A549 (cell line): ENCODE results near the gene ID3.
A peak's percentile ranks its signal among the peaks of the same experiment; 100 is the strongest.

Experiments
- BCL3 ChIP-seq: fragments of >200 bp; sonication (Bioruptor Twin); formaldehyde crosslinking; IDR thresholded peaks from 3 replicates; pipeline ENCODE4 v1.6.1; 2016
- CEBPB ChIP-seq, 2 experiments: fragments of >200 bp in 1 of 2; sonication (Bioruptor Twin) in 1 of 2; formaldehyde crosslinking in 1 of 2; IDR thresholded peaks; 2 replicates each; pipeline ENCODE4 v1.6.1; 2012 to 2016
- CTCF ChIP-seq: fragments of >200 bp; sonication (Bioruptor Twin); formaldehyde crosslinking; IDR thresholded peaks from 3 replicates; pipeline ENCODE4 v1.5.1; 2016
- EP300 ChIP-seq, 2 experiments: fragments of >200 bp; sonication (Bioruptor Twin); formaldehyde crosslinking; IDR thresholded peaks; 2 replicates in 1 of 2; 3 replicates in 1 of 2; pipeline ENCODE4 v1.6.1; 2016 to 2017
- HOXA7 ChIP-seq: fragments of 250-450 bp; sonication (Bioruptor Pico); IDR thresholded peaks from 2 replicates; pipeline ENCODE4 v1.5.0; 2020; ENCODE audit warnings: mild to moderate bottlenecking, moderate library complexity
- MAFK ChIP-seq: fragments of 450-650 bp; IDR thresholded peaks from 2 replicates; pipeline ENCODE4 v1.6.1; 2014; ENCODE audit not compliant: partially characterized antibody
- MYC ChIP-seq: IDR thresholded peaks from 2 replicates; pipeline ENCODE4 v1.6.1; 2012; ENCODE audit warnings: mild to moderate bottlenecking, inconsistent platforms, low read length, improper control_type of control experiment, borderline replicate concordance
- POLR2A ChIP-seq: IDR thresholded peaks from 2 replicates; pipeline ENCODE4 v1.6.1; 2012; ENCODE audit warnings: mild to moderate bottlenecking, low read length
- RAD21 ChIP-seq, 2 experiments: fragments of >200 bp in 1 of 2; sonication (Bioruptor Twin) in 1 of 2; formaldehyde crosslinking in 1 of 2; IDR thresholded peaks in 1 of 2; conservative IDR thresholded peaks in 1 of 2; 2 replicates in 1 of 2; 3 replicates in 1 of 2; pipeline ENCODE4 v1.6.1; 2012 to 2018; ENCODE audit warnings: inconsistent platforms in 1 of 2
- SREBF2 ChIP-seq: fragments of 450-650 bp; IDR thresholded peaks from 2 replicates; pipeline ENCODE4 v1.6.1; 2014; ENCODE audit warnings: mild to moderate bottlenecking, moderate library complexity

- no peak for TF ChIP-seq CTCF
- TF ChIP-seq MYC, result no peak; the same call in 1 of the 2 replicates
- no peak for TF ChIP-seq EP300 (IDR thresholded peaks at IDR 0.05)
- no peak for TF ChIP-seq SREBF2
- no peak for TF ChIP-seq MAFK
- no peak for TF ChIP-seq CEBPB (IDR thresholded peaks at IDR 0.05)
- TF ChIP-seq BCL3, result no peak
- TF ChIP-seq HOXA7 (CRISPR knock-in tag), result peak; percentile 46
- TF ChIP-seq POLR2A, result no peak
- no peak for TF ChIP-seq RAD21 (conservative IDR thresholded peaks at IDR 0.05 in 1 of 2, IDR thresholded peaks at IDR 0.05 in 1 of 2)
These were observed 3.9 kb downstream of the ID3 start for GRCh38 chr1:23555270-23555985.
